HG03097 (cell line): ENCODE measurements around the gene GREM2.
A peak's percentile ranks its signal among the peaks of the same experiment; 100 is the strongest.

Experiments used
- ATAC-seq: cut with Tn5 transposase; IDR thresholded peaks from one replicate; pipeline ENCODE4 v1.9.1; 2021; ENCODE audit not compliant: unreplicated experiment, low FRiP score

The GREM2 gene

GRCh38 chr1:240611619-240612480, at the start of gene GREM2:
TSS of gene GREM2 (minus strand) at chr1:240612155. CDS start at chr1:240493475, 118,680 bp downstream.
- ATAC-seq: peak; percentile 86

GRCh38 chr1:240658312-240658960, 46.5 kb upstream of the GREM2 start:
- no peak for ATAC-seq

GRCh38 chr1:240656531-240656930, 44.6 kb upstream of the GREM2 start:
- ATAC-seq: no peak

- ATAC-seq: no peak
Observed at GRCh38 chr1:240652961-240653409, 41.0 kb upstream of the GREM2 start.

GRCh38 chr1:240652549-240652948, 40.6 kb upstream of the GREM2 start:
- no peak for ATAC-seq

GRCh38 chr1:240650877-240651276, 38.9 kb upstream of the GREM2 start:
- no peak for ATAC-seq

GRCh38 chr1:240649733-240650721, 38.1 kb upstream of the GREM2 start:
- ATAC-seq: no peak

GRCh38 chr1:240646571-240647240, 34.8 kb upstream of the GREM2 start:
- no peak for ATAC-seq

GRCh38 chr1:240644732-240645131, 32.8 kb upstream of the GREM2 start:
- no peak for ATAC-seq

GRCh38 chr1:240635466-240636256, 23.7 kb upstream of the GREM2 start:
- no peak for ATAC-seq

- no peak for ATAC-seq
Observed at GRCh38 chr1:240630409-240630808, 18.5 kb upstream of the GREM2 start.

- no peak for ATAC-seq
Observed at GRCh38 chr1:240621249-240621648, 9.3 kb upstream of the GREM2 start.

GRCh38 chr1:240619906-240620621, 8.1 kb upstream of the GREM2 start:
- no peak for ATAC-seq

- ATAC-seq: no peak
Observed at GRCh38 chr1:240619357-240619756, 7.4 kb upstream of the GREM2 start.

GRCh38 chr1:240618946-240619345, 7.0 kb upstream of the GREM2 start:
- no peak for ATAC-seq

- no peak for ATAC-seq
Observed at GRCh38 chr1:240616018-240616417, 4.1 kb upstream of the GREM2 start.

- no peak for ATAC-seq
Observed at GRCh38 chr1:240613356-240614142, 1.6 kb upstream of the GREM2 start.

GRCh38 chr1:240612811-240613210, 856 bp upstream of the GREM2 start:
- ATAC-seq: no peak
